Neural cell (in vitro differentiated cells): ENCODE results near the gene SLC25A42. TPM values are rescaled to one million over a fixed set of nuclear protein-coding genes. Genes with fewer than 3 reads are reported as not detected.
"Not testable (repeated sequence)": the region's sequence is repeated elsewhere in the genome, so short reads cannot be mapped to it uniquely, and the experiment has no call there.

Source experiments
- H2AFZ ChIP-seq: fragments of 200-600, 300-800 bp; sonication (generic), shearing (Covaris generic); 2 replicates; pipeline ENCODE4 v1.6.0; 2014; ENCODE audit warnings: low read depth, mild to moderate bottlenecking, antibody characterized with exemption, low read length, moderate library complexity
- H3F3A ChIP-seq: fragments of 200-600 bp; shearing (Covaris generic); 2 replicates; pipeline ENCODE4 v1.6.1; 2016; ENCODE audit warnings: mild to moderate bottlenecking, moderate library complexity, mixed read lengths, antibody characterized with exemption, low read length; ENCODE audit not compliant: insufficient read depth, poor library complexity, severe bottlenecking
- H3K27ac ChIP-seq: fragments of 200-600, 300-800 bp; sonication (generic), shearing (Covaris generic); 2 replicates; pipeline ENCODE4 v1.5.1; 2014; ENCODE audit warnings: mild to moderate bottlenecking, low read length, moderate library complexity
- H3K27me3 ChIP-seq: fragments of 300-800, 200-600 bp; sonication (generic), shearing (Covaris generic); 2 replicates; pipeline ENCODE4 v1.6.0; 2014; ENCODE audit warnings: mild to moderate bottlenecking, low read depth, low read length, moderate library complexity; ENCODE audit not compliant: insufficient read depth
- H3K36me3 ChIP-seq: fragments of 300-800, 200-600 bp; sonication (generic), shearing (Covaris generic); 2 replicates; pipeline ENCODE4 v1.5.1; 2014; ENCODE audit warnings: mild to moderate bottlenecking, antibody characterized with exemption, low read length, moderate library complexity; ENCODE audit not compliant: insufficient read depth
- H3K4me2 ChIP-seq: fragments of 300-800, 200-600 bp; sonication (generic), shearing (Covaris generic); 2 replicates; pipeline ENCODE4 v1.6.0; 2014; ENCODE audit warnings: mild to moderate bottlenecking, low read length
- H3K4me3 ChIP-seq: fragments of 300-800, 200-600 bp; sonication (generic), shearing (Covaris generic); 2 replicates; pipeline ENCODE4 v1.5.1; 2014; ENCODE audit warnings: mild to moderate bottlenecking, low read length, moderate library complexity
- H3K79me2 ChIP-seq: fragments of 200-600 bp; shearing (Covaris generic); replicated peaks from 2 replicates; pipeline ENCODE4 v1.6.0; 2014; ENCODE audit warnings: mild to moderate bottlenecking, low read length, moderate library complexity; ENCODE audit not compliant: insufficient read depth
- H3K9ac ChIP-seq: fragments of 300-800, 200-600 bp; sonication (generic), shearing (Covaris generic); 2 replicates; pipeline ENCODE4 v1.6.1; 2016; ENCODE audit warnings: mild to moderate bottlenecking, low read length, mixed read lengths
- H3K9me2 ChIP-seq: fragments of 200-600 bp; shearing (Covaris generic); 2 replicates; pipeline ENCODE4 v1.6.1; 2016; ENCODE audit warnings: mild to moderate bottlenecking, low read length, mixed read lengths; ENCODE audit not compliant: insufficient read depth
- H3K9me3 ChIP-seq: fragments of 200-600, 300-800 bp; sonication (generic), shearing (Covaris generic); 2 replicates; pipeline ENCODE4 v1.6.1; 2016; ENCODE audit warnings: mild to moderate bottlenecking, mixed run types, low read length, moderate library complexity, mixed read lengths
- H4K20me1 ChIP-seq: fragments of 200-600 bp; shearing (Covaris generic); 2 replicates; pipeline ENCODE4 v1.6.1; 2016; ENCODE audit warnings: mild to moderate bottlenecking, mixed run types; ENCODE audit not compliant: insufficient read depth
- CTCF ChIP-seq: fragments of 450-650 bp; IDR thresholded peaks from 2 replicates; pipeline ENCODE4 v1.5.1; 2014; ENCODE audit warnings: antibody characterized with exemption, mild to moderate bottlenecking, moderate library complexity; ENCODE audit not compliant: poor library complexity, severe bottlenecking
- EP300 ChIP-seq: fragments of 450-650 bp; conservative IDR thresholded peaks from 2 replicates; pipeline ENCODE4 v1.6.1; 2014; ENCODE audit warnings: antibody characterized with exemption, mild to moderate bottlenecking, moderate library complexity; ENCODE audit not compliant: poor library complexity, severe bottlenecking
- EZH2 ChIP-seq: fragments of 200-600, 300-800 bp; shearing (Covaris generic), sonication (generic); IDR thresholded peaks from 2 replicates; pipeline ENCODE4 v1.6.1; 2014; ENCODE audit warnings: antibody characterized with exemption, low read length, borderline replicate concordance, mild to moderate bottlenecking; ENCODE audit not compliant: insufficient read depth, poor library complexity, severe bottlenecking
- MXI1 ChIP-seq: fragments of 450-650 bp; conservative IDR thresholded peaks from 2 replicates; pipeline ENCODE4 v1.6.1; 2014; ENCODE audit warnings: antibody characterized with exemption, mild to moderate bottlenecking; ENCODE audit not compliant: poor library complexity, severe bottlenecking
- POLR2AphosphoS5 ChIP-seq: IDR thresholded peaks from 2 replicates; pipeline ENCODE4 v1.6.1; 2012
- RAD21 ChIP-seq: fragments of 450-650 bp; conservative IDR thresholded peaks from 2 replicates; pipeline ENCODE4 v1.6.1; 2014; ENCODE audit warnings: antibody characterized with exemption, mild to moderate bottlenecking, moderate library complexity
- REST ChIP-seq: IDR thresholded peaks from 2 replicates; pipeline ENCODE4 v1.6.1; 2012; ENCODE audit warnings: borderline replicate concordance
- SMC3 ChIP-seq: fragments of 450-650 bp; conservative IDR thresholded peaks from 2 replicates; pipeline ENCODE4 v1.6.1; 2014; ENCODE audit warnings: antibody characterized with exemption, mild to moderate bottlenecking, moderate library complexity; ENCODE audit not compliant: poor library complexity
- TAF1 ChIP-seq: IDR thresholded peaks from 2 replicates; pipeline ENCODE4 v1.6.1; 2012; ENCODE audit warnings: low read depth
- polyA plus RNA-seq: library from polyadenylated mRNA; depleted of rRNA; stranded (reverse); fragments of >200 nt; gene quantifications from 2 replicates; pipeline ENCODE4 v1.2.3, GENCODE V29; 2014

Gene SLC25A42
- polyA plus RNA-seq, 1 donor from 2014 or later, result 22.7 TPM

DNA sequence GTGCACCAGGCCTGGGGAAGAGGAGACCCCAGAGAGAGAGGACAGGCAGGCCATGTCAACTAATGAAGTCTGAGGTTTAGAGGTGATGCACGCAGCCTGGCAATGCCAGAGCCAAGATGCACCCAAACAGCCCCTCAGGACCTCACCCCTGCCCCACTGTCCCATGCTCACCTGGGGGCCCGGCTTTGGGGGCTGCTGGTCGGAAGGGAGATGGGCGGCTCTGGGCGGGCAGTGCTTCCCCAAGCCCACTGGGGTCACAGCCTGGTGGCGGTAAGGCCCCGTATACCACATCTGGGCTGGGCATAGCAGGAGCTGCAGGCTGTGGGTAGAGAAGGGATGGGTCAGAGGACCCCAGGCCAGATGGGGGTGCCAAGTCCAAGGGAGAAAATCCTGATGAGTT, 83.1 kb downstream of the SLC25A42 start:
- Histone ChIP-seq H3K27me3 (no peaks in the 10 kb centered on the region), H3K9me2 (no peaks in the 10 kb centered on the region), H3K4me3 (no peak overlapping the region), H3K27ac (no peak overlapping the region), H4K20me1 (no peaks in the 10 kb centered on the region), H2AFZ (no peak overlapping the region), H3F3A (no peaks in the 10 kb centered on the region), H3K9me3 (no peaks in the 10 kb centered on the region), H3K9ac (no peak overlapping the region), H3K79me2 (no peaks in the 10 kb centered on the region), H3K4me2 (no peak overlapping the region), H3K36me3 (no peaks in the 10 kb centered on the region)
- no peak for TF ChIP-seq REST
- no peak for TF ChIP-seq TAF1
- no peak for TF ChIP-seq EZH2
- no peak for TF ChIP-seq CTCF
- TF ChIP-seq EP300, result no peak
- no peak for TF ChIP-seq POLR2AphosphoS5
- no peak for TF ChIP-seq RAD21
- no peak for TF ChIP-seq SMC3
- TF ChIP-seq MXI1, result no peak

GRCh38 chr19:19147344-19147743, 83.5 kb downstream of the SLC25A42 start:
- H3K36me3 ChIP-seq, result no peaks in the 10 kb centered on the region
- no peak for TF ChIP-seq EP300
- TF ChIP-seq EZH2, result no peak
- no peak for TF ChIP-seq RAD21
- no peak for TF ChIP-seq REST
- no peak for TF ChIP-seq CTCF
- TF ChIP-seq MXI1, result no peak
- no peak for TF ChIP-seq TAF1
- H3K9ac ChIP-seq, result no peak overlapping the region
- H2AFZ ChIP-seq, result no peak overlapping the region
- H3K4me3 ChIP-seq, result no peak overlapping the region
- no peaks in the 10 kb centered on the region for H3K9me3 ChIP-seq
- no peak overlapping the region for H3K27ac ChIP-seq
- no peaks in the 10 kb centered on the region for H3F3A ChIP-seq
- no peaks in the 10 kb centered on the region for H3K79me2 ChIP-seq
- H3K27me3 ChIP-seq, result no peaks in the 10 kb centered on the region
- H4K20me1 ChIP-seq, result no peaks in the 10 kb centered on the region
- H3K9me2 ChIP-seq, result no peaks in the 10 kb centered on the region
- H3K4me2 ChIP-seq, result no peak overlapping the region

- H2AFZ ChIP-seq, H3K9me2 ChIP-seq, H3K4me3 ChIP-seq, H3K9me3 ChIP-seq, H3F3A ChIP-seq, H3K4me2 ChIP-seq, H3K36me3 ChIP-seq, H3K9ac ChIP-seq, H3K27ac ChIP-seq, H3K79me2 ChIP-seq, H4K20me1 ChIP-seq, H3K27me3 ChIP-seq: not testable (repeated sequence)
These were observed 84.7 kb downstream of the SLC25A42 start for GRCh38 chr19:19148504-19148903.
